Neural cell (in vitro differentiated cells): ENCODE results near the gene DPP6. TPM values are rescaled to one million over a fixed set of nuclear protein-coding genes. Genes with fewer than 3 reads are reported as not detected.

ENCODE experiments used
- H2AFZ ChIP-seq: fragments of 200-600, 300-800 bp; sonication (generic), shearing (Covaris generic); 2 replicates; pipeline ENCODE4 v1.6.0; 2014; ENCODE audit warnings: low read depth, mild to moderate bottlenecking, antibody characterized with exemption, low read length, moderate library complexity
- H3F3A ChIP-seq: fragments of 200-600 bp; shearing (Covaris generic); 2 replicates; pipeline ENCODE4 v1.6.1; 2016; ENCODE audit warnings: mild to moderate bottlenecking, moderate library complexity, mixed read lengths, antibody characterized with exemption, low read length; ENCODE audit not compliant: insufficient read depth, poor library complexity, severe bottlenecking
- H3K27ac ChIP-seq: fragments of 200-600, 300-800 bp; sonication (generic), shearing (Covaris generic); 2 replicates; pipeline ENCODE4 v1.5.1; 2014; ENCODE audit warnings: mild to moderate bottlenecking, low read length, moderate library complexity
- H3K27me3 ChIP-seq: fragments of 300-800, 200-600 bp; sonication (generic), shearing (Covaris generic); 2 replicates; pipeline ENCODE4 v1.6.0; 2014; ENCODE audit warnings: mild to moderate bottlenecking, low read depth, low read length, moderate library complexity; ENCODE audit not compliant: insufficient read depth
- H3K36me3 ChIP-seq: fragments of 300-800, 200-600 bp; sonication (generic), shearing (Covaris generic); 2 replicates; pipeline ENCODE4 v1.5.1; 2014; ENCODE audit warnings: mild to moderate bottlenecking, antibody characterized with exemption, low read length, moderate library complexity; ENCODE audit not compliant: insufficient read depth
- H3K4me2 ChIP-seq: fragments of 300-800, 200-600 bp; sonication (generic), shearing (Covaris generic); 2 replicates; pipeline ENCODE4 v1.6.0; 2014; ENCODE audit warnings: mild to moderate bottlenecking, low read length
- H3K4me3 ChIP-seq: fragments of 300-800, 200-600 bp; sonication (generic), shearing (Covaris generic); 2 replicates; pipeline ENCODE4 v1.5.1; 2014; ENCODE audit warnings: mild to moderate bottlenecking, low read length, moderate library complexity
- H3K79me2 ChIP-seq: fragments of 200-600 bp; shearing (Covaris generic); replicated peaks from 2 replicates; pipeline ENCODE4 v1.6.0; 2014; ENCODE audit warnings: mild to moderate bottlenecking, low read length, moderate library complexity; ENCODE audit not compliant: insufficient read depth
- H3K9ac ChIP-seq: fragments of 300-800, 200-600 bp; sonication (generic), shearing (Covaris generic); 2 replicates; pipeline ENCODE4 v1.6.1; 2016; ENCODE audit warnings: mild to moderate bottlenecking, low read length, mixed read lengths
- H3K9me2 ChIP-seq: fragments of 200-600 bp; shearing (Covaris generic); 2 replicates; pipeline ENCODE4 v1.6.1; 2016; ENCODE audit warnings: mild to moderate bottlenecking, low read length, mixed read lengths; ENCODE audit not compliant: insufficient read depth
- H3K9me3 ChIP-seq: fragments of 200-600, 300-800 bp; sonication (generic), shearing (Covaris generic); 2 replicates; pipeline ENCODE4 v1.6.1; 2016; ENCODE audit warnings: mild to moderate bottlenecking, mixed run types, low read length, moderate library complexity, mixed read lengths
- H4K20me1 ChIP-seq: fragments of 200-600 bp; shearing (Covaris generic); 2 replicates; pipeline ENCODE4 v1.6.1; 2016; ENCODE audit warnings: mild to moderate bottlenecking, mixed run types; ENCODE audit not compliant: insufficient read depth
- CTCF ChIP-seq: fragments of 450-650 bp; IDR thresholded peaks from 2 replicates; pipeline ENCODE4 v1.5.1; 2014; ENCODE audit warnings: antibody characterized with exemption, mild to moderate bottlenecking, moderate library complexity; ENCODE audit not compliant: poor library complexity, severe bottlenecking
- EP300 ChIP-seq: fragments of 450-650 bp; conservative IDR thresholded peaks from 2 replicates; pipeline ENCODE4 v1.6.1; 2014; ENCODE audit warnings: antibody characterized with exemption, mild to moderate bottlenecking, moderate library complexity; ENCODE audit not compliant: poor library complexity, severe bottlenecking
- EZH2 ChIP-seq: fragments of 200-600, 300-800 bp; shearing (Covaris generic), sonication (generic); IDR thresholded peaks from 2 replicates; pipeline ENCODE4 v1.6.1; 2014; ENCODE audit warnings: antibody characterized with exemption, low read length, borderline replicate concordance, mild to moderate bottlenecking; ENCODE audit not compliant: insufficient read depth, poor library complexity, severe bottlenecking
- MXI1 ChIP-seq: fragments of 450-650 bp; conservative IDR thresholded peaks from 2 replicates; pipeline ENCODE4 v1.6.1; 2014; ENCODE audit warnings: antibody characterized with exemption, mild to moderate bottlenecking; ENCODE audit not compliant: poor library complexity, severe bottlenecking
- POLR2AphosphoS5 ChIP-seq: IDR thresholded peaks from 2 replicates; pipeline ENCODE4 v1.6.1; 2012
- RAD21 ChIP-seq: fragments of 450-650 bp; conservative IDR thresholded peaks from 2 replicates; pipeline ENCODE4 v1.6.1; 2014; ENCODE audit warnings: antibody characterized with exemption, mild to moderate bottlenecking, moderate library complexity
- SMC3 ChIP-seq: fragments of 450-650 bp; conservative IDR thresholded peaks from 2 replicates; pipeline ENCODE4 v1.6.1; 2014; ENCODE audit warnings: antibody characterized with exemption, mild to moderate bottlenecking, moderate library complexity; ENCODE audit not compliant: poor library complexity
- TAF1 ChIP-seq: IDR thresholded peaks from 2 replicates; pipeline ENCODE4 v1.6.1; 2012; ENCODE audit warnings: low read depth
- polyA plus RNA-seq: library from polyadenylated mRNA; depleted of rRNA; stranded (reverse); fragments of >200 nt; gene quantifications from 2 replicates; pipeline ENCODE4 v1.2.3, GENCODE V29; 2014
- TF ChIP-seq, protein P1 (sequence below): IDR thresholded peaks from 2 replicates; pipeline ENCODE4 v1.6.1; 2012; ENCODE audit warnings: borderline replicate concordance

Gene DPP6
- polyA plus RNA-seq, 1 donor from 2014 or later = 20.4 TPM

- H3K9me3 ChIP-seq = peaks cover 7% of the 10 kb centered on the region
- no peak overlapping the region for H3K4me2 ChIP-seq
- no peaks in the 10 kb centered on the region for H3K79me2 ChIP-seq
- H3K9ac ChIP-seq = no peak overlapping the region
- H3K27me3 ChIP-seq = no peaks in the 10 kb centered on the region
- TF ChIP-seq CTCF (no peak), EZH2 (no peak), EP300 (no peak), SMC3 (no peak), RAD21 (no peak), TAF1 (no peak), MXI1 (no peak), POLR2AphosphoS5 (no peak)
- TF ChIP-seq, protein P1, sequence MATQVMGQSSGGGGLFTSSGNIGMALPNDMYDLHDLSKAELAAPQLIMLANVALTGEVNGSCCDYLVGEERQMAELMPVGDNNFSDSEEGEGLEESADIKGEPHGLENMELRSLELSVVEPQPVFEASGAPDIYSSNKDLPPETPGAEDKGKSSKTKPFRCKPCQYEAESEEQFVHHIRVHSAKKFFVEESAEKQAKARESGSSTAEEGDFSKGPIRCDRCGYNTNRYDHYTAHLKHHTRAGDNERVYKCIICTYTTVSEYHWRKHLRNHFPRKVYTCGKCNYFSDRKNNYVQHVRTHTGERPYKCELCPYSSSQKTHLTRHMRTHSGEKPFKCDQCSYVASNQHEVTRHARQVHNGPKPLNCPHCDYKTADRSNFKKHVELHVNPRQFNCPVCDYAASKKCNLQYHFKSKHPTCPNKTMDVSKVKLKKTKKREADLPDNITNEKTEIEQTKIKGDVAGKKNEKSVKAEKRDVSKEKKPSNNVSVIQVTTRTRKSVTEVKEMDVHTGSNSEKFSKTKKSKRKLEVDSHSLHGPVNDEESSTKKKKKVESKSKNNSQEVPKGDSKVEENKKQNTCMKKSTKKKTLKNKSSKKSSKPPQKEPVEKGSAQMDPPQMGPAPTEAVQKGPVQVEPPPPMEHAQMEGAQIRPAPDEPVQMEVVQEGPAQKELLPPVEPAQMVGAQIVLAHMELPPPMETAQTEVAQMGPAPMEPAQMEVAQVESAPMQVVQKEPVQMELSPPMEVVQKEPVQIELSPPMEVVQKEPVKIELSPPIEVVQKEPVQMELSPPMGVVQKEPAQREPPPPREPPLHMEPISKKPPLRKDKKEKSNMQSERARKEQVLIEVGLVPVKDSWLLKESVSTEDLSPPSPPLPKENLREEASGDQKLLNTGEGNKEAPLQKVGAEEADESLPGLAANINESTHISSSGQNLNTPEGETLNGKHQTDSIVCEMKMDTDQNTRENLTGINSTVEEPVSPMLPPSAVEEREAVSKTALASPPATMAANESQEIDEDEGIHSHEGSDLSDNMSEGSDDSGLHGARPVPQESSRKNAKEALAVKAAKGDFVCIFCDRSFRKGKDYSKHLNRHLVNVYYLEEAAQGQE = no peak
- no peaks in the 10 kb centered on the region for H4K20me1 ChIP-seq
- H3K27ac ChIP-seq = no peak overlapping the region
- H3K9me2 ChIP-seq = no peaks in the 10 kb centered on the region
- H3K4me3 ChIP-seq = no peak overlapping the region
- no peaks in the 10 kb centered on the region for H3F3A ChIP-seq
- H3K36me3 ChIP-seq = no peaks in the 10 kb centered on the region
- no peak overlapping the region for H2AFZ ChIP-seq
Measured at GRCh38 chr7:154729056-154729455, 676.9 kb downstream of the DPP6 start.

- no peaks in the 10 kb centered on the region for H4K20me1 ChIP-seq
- TF ChIP-seq MXI1 = no peak
- TF ChIP-seq SMC3 = no peak
- TF ChIP-seq, protein P1 = no peak
- TF ChIP-seq EZH2 = no peak
- TF ChIP-seq CTCF = no peak
- no peak for TF ChIP-seq EP300
- TF ChIP-seq POLR2AphosphoS5 = no peak
- TF ChIP-seq TAF1 = no peak
- TF ChIP-seq RAD21 = no peak
Measured at GRCh38 chr7:154735766-154736165, 683.6 kb downstream of the DPP6 start.

More at GRCh38 chr7:154735766-154736165, 683.6 kb downstream of the DPP6 start:
- Histone ChIP-seq H3F3A (no peaks in the 10 kb centered on the region), H3K27ac (no peak overlapping the region), H3K9me2 (no peaks in the 10 kb centered on the region), H3K9me3 (no peaks in the 10 kb centered on the region), H3K79me2 (no peaks in the 10 kb centered on the region), H2AFZ (no peak overlapping the region), H3K4me2 (no peak overlapping the region), H3K9ac (no peak overlapping the region), H3K4me3 (no peak overlapping the region), H3K27me3 (no peaks in the 10 kb centered on the region), H3K36me3 (no peaks in the 10 kb centered on the region)
